Measurements from ENCODE around the gene PEX5L.
A peak's percentile ranks its signal among the peaks of the same experiment; 100 is the strongest.

The PEX5L gene

GRCh38 chr3:179991104-179991503 lies 45.6 kb downstream of the PEX5L start:
- no peak for DNase-seq (ENCODE audit: low spot score in 2 of 2)
- Histone ChIP-seq H3K27me3 (ENCODE audit: low read depth) (no peaks in the 10 kb centered on the region), H3K4me3 (no peak overlapping the region), H3K4me1 (no peaks in the 10 kb centered on the region), H3K36me3 (replicated peaks) (no peaks in the 10 kb centered on the region), H3K9me3 (no peaks in the 10 kb centered on the region)
- in situ Hi-C loops (cut with MboI; ENCODE audit: low sequenced_read_pairs), result no loop called here

- Histone ChIP-seq H3K4me1 (peaks cover 7% of the 10 kb centered on the region), H3K36me3 (replicated peaks) (no peaks in the 10 kb centered on the region), H3K4me3 (no peak overlapping the region), H3K27me3 (ENCODE audit: low read depth) (no peaks in the 10 kb centered on the region), H3K9me3 (no peaks in the 10 kb centered on the region)
- DNase-seq (ENCODE audit: low spot score in 2 of 2), result no peak
- in situ Hi-C loops (cut with MboI; ENCODE audit: low sequenced_read_pairs), result no loop called here
These were observed 55.1 kb downstream of the PEX5L start for GRCh38 chr3:179981646-179982045.

- in situ Hi-C loops (cut with MboI; ENCODE audit: low sequenced_read_pairs), result no loop called here
- H3K4me1 ChIP-seq, result no peaks in the 10 kb centered on the region
- H3K27me3 ChIP-seq (ENCODE audit: low read depth), result no peaks in the 10 kb centered on the region
- no peaks in the 10 kb centered on the region for H3K9me3 ChIP-seq
- H3K4me3 ChIP-seq, result no peak overlapping the region
- DNase-seq (ENCODE audit: low spot score in 2 of 2), result no peak
- H3K36me3 ChIP-seq (replicated peaks), result no peaks in the 10 kb centered on the region
These were observed 59.4 kb downstream of the PEX5L start for GRCh38 chr3:179977356-179977755.

- no peaks in the 10 kb centered on the region for H3K9me3 ChIP-seq
- peak; percentile 47 to 57 for DNase-seq (ENCODE audit: low spot score in 2 of 2)
- H3K27me3 ChIP-seq (ENCODE audit: low read depth), result no peaks in the 10 kb centered on the region
- no peak overlapping the region for H3K4me3 ChIP-seq
- no peaks in the 10 kb centered on the region for H3K4me1 ChIP-seq
- in situ Hi-C loops (cut with MboI; ENCODE audit: low sequenced_read_pairs), result no loop called here
- no peaks in the 10 kb centered on the region for H3K36me3 ChIP-seq (replicated peaks)
These were observed 62.8 kb downstream of the PEX5L start for GRCh38 chr3:179973931-179974361.

- DNase-seq (ENCODE audit: low spot score in 2 of 2), result no peak
- H3K9me3 ChIP-seq, result no peaks in the 10 kb centered on the region
- in situ Hi-C loops (cut with MboI; ENCODE audit: low sequenced_read_pairs), result no loop called here
- H3K4me3 ChIP-seq, result no peak overlapping the region
- H3K36me3 ChIP-seq (replicated peaks), result no peaks in the 10 kb centered on the region
- no peaks in the 10 kb centered on the region for H3K4me1 ChIP-seq
- no peaks in the 10 kb centered on the region for H3K27me3 ChIP-seq (ENCODE audit: low read depth)
These were observed 63.8 kb downstream of the PEX5L start for GRCh38 chr3:179972881-179973423.

- no peak overlapping the region for H3K4me3 ChIP-seq
- H3K36me3 ChIP-seq (replicated peaks), result no peaks in the 10 kb centered on the region
- no peaks in the 10 kb centered on the region for H3K9me3 ChIP-seq
- H3K27me3 ChIP-seq (ENCODE audit: low read depth), result no peaks in the 10 kb centered on the region; the same call in 1 of the 2 replicates
- DNase-seq (ENCODE audit: low spot score in 2 of 2), result no peak
- no peaks in the 10 kb centered on the region for H3K4me1 ChIP-seq
- in situ Hi-C loops (cut with MboI; ENCODE audit: low sequenced_read_pairs), result no loop called here
These were observed 65.5 kb downstream of the PEX5L start for GRCh38 chr3:179971280-179971679.

- H3K27me3 ChIP-seq (ENCODE audit: low read depth), result no peaks in the 10 kb centered on the region; the same call in 1 of the 2 replicates
- no peaks in the 10 kb centered on the region for H3K4me1 ChIP-seq
- DNase-seq (ENCODE audit: low spot score in 2 of 2), result no peak
- H3K9me3 ChIP-seq, result no peaks in the 10 kb centered on the region
- no peak overlapping the region for H3K4me3 ChIP-seq
- in situ Hi-C loops (cut with MboI; ENCODE audit: low sequenced_read_pairs), result no loop called here
- H3K36me3 ChIP-seq (replicated peaks), result no peaks in the 10 kb centered on the region
These were observed 66.0 kb downstream of the PEX5L start for GRCh38 chr3:179970746-179971145.

GRCh38 chr3:179969525-179969924 lies 67.2 kb downstream of the PEX5L start:
- Histone ChIP-seq H3K4me1 (no peaks in the 10 kb centered on the region), H3K36me3 (replicated peaks) (no peaks in the 10 kb centered on the region), H3K27me3 (ENCODE audit: low read depth) (no peaks in the 10 kb centered on the region; the same call in 1 of the 2 replicates), H3K9me3 (no peaks in the 10 kb centered on the region), H3K4me3 (no peak overlapping the region)
- no peak for DNase-seq (ENCODE audit: low spot score in 2 of 2)
- in situ Hi-C loops (cut with MboI; ENCODE audit: low sequenced_read_pairs), result no loop called here

- Histone ChIP-seq H3K27me3 (ENCODE audit: low read depth) (no peaks in the 10 kb centered on the region; the same call in 1 of the 2 replicates), H3K4me3 (no peak overlapping the region), H3K9me3 (no peaks in the 10 kb centered on the region), H3K4me1 (no peaks in the 10 kb centered on the region), H3K36me3 (replicated peaks) (no peaks in the 10 kb centered on the region)
- in situ Hi-C loops (cut with MboI; ENCODE audit: low sequenced_read_pairs), result no loop called here
- DNase-seq (ENCODE audit: low spot score in 2 of 2), result no peak
These were observed 69.1 kb downstream of the PEX5L start for GRCh38 chr3:179967622-179968021.

GRCh38 chr3:179964890-179965289 lies 71.8 kb downstream of the PEX5L start:
- Histone ChIP-seq H3K9me3 (no peaks in the 10 kb centered on the region), H3K4me1 (no peaks in the 10 kb centered on the region), H3K36me3 (replicated peaks) (no peaks in the 10 kb centered on the region), H3K27me3 (ENCODE audit: low read depth) (no peaks in the 10 kb centered on the region; the same call in 1 of the 2 replicates), H3K4me3 (no peak overlapping the region)
- DNase-seq (ENCODE audit: low spot score in 2 of 2), result no peak
- in situ Hi-C loops (cut with MboI; ENCODE audit: low sequenced_read_pairs), result no loop called here

GRCh38 chr3:179962629-179963387 lies 73.9 kb downstream of the PEX5L start:
- Histone ChIP-seq H3K4me3 (no peak overlapping the region), H3K36me3 (replicated peaks) (no peaks in the 10 kb centered on the region), H3K27me3 (ENCODE audit: low read depth) (no peaks in the 10 kb centered on the region; the same call in 1 of the 2 replicates), H3K9me3 (no peaks in the 10 kb centered on the region), H3K4me1 (no peaks in the 10 kb centered on the region)
- in situ Hi-C loops (cut with MboI; ENCODE audit: low sequenced_read_pairs), result no loop called here
- DNase-seq (ENCODE audit: low spot score in 2 of 2), result no peak

GRCh38 chr3:179961703-179962078 lies 75.0 kb downstream of the PEX5L start:
- H3K4me1 ChIP-seq, result no peaks in the 10 kb centered on the region; the same call in none of the 2 replicates
- H3K9me3 ChIP-seq, result no peaks in the 10 kb centered on the region
- no peaks in the 10 kb centered on the region for H3K36me3 ChIP-seq (replicated peaks)
- DNase-seq (ENCODE audit: low spot score in 2 of 2), result no peak
- in situ Hi-C loops (cut with MboI; ENCODE audit: low sequenced_read_pairs), result no loop called here
- H3K27me3 ChIP-seq (ENCODE audit: low read depth), result no peaks in the 10 kb centered on the region
- no peak overlapping the region for H3K4me3 ChIP-seq

GRCh38 chr3:179961071-179961702 lies 75.5 kb downstream of the PEX5L start:
- Histone ChIP-seq H3K4me1 (no peaks in the 10 kb centered on the region; the same call in none of the 2 replicates), H3K27me3 (ENCODE audit: low read depth) (no peaks in the 10 kb centered on the region), H3K9me3 (no peaks in the 10 kb centered on the region), H3K36me3 (replicated peaks) (no peaks in the 10 kb centered on the region), H3K4me3 (no peak overlapping the region)
- in situ Hi-C loops (cut with MboI; ENCODE audit: low sequenced_read_pairs), result no loop called here
- no peak for DNase-seq (ENCODE audit: low spot score in 2 of 2)

- no peaks in the 10 kb centered on the region; the same call in none of the 2 replicates for H3K4me1 ChIP-seq
- no peaks in the 10 kb centered on the region for H3K9me3 ChIP-seq
- no peaks in the 10 kb centered on the region for H3K36me3 ChIP-seq (replicated peaks)
- in situ Hi-C loops (cut with MboI; ENCODE audit: low sequenced_read_pairs), result no loop called here
- no peak overlapping the region for H3K4me3 ChIP-seq
- no peak for DNase-seq (ENCODE audit: low spot score in 2 of 2)
- no peaks in the 10 kb centered on the region for H3K27me3 ChIP-seq (ENCODE audit: low read depth)
These were observed 78.0 kb downstream of the PEX5L start for GRCh38 chr3:179958759-179959158.
